Fibroblast of lung (primary cell): Measurements from ENCODE around the gene BMPR1B. TPM values are rescaled to one million over a fixed set of nuclear protein-coding genes. Genes with fewer than 3 reads are reported as not detected.

Experiments used
- DNase-seq, 2 donors: peaks; one replicate each; pipeline versions ENCODE4 v3.0.0 to v3.0.0-alpha.2; 2010; ENCODE audit warnings: low read depth in 2 of 2
- H2AFZ ChIP-seq: 2 replicates; pipeline ENCODE4 v1.5.1; 2012; ENCODE audit warnings: low read length, control low read depth, inconsistent platforms
- H3K27ac ChIP-seq: 2 replicates; pipeline ENCODE4 v1.5.1; 2011; ENCODE audit warnings: low read length, control low read depth; ENCODE audit not compliant: insufficient read depth
- H3K27me3 ChIP-seq: 2 replicates; pipeline ENCODE4 v1.5.1; 2011; ENCODE audit warnings: mild to moderate bottlenecking, low read length; ENCODE audit not compliant: control insufficient read depth, insufficient read depth
- H3K36me3 ChIP-seq: 2 replicates; pipeline ENCODE4 v1.5.1; 2011; ENCODE audit warnings: low read length; ENCODE audit not compliant: control insufficient read depth, insufficient read depth
- H3K4me1 ChIP-seq: 2 replicates; pipeline ENCODE4 v1.5.1; 2011; ENCODE audit warnings: low read length; ENCODE audit not compliant: control insufficient read depth, insufficient read depth; ENCODE audit errors: extremely low read depth
- H3K4me2 ChIP-seq: 2 replicates; pipeline ENCODE4 v1.5.1; 2011; ENCODE audit warnings: low read length, control low read depth; ENCODE audit not compliant: insufficient read depth; ENCODE audit errors: extremely low read depth
- H3K4me3 ChIP-seq, 4 experiments: fragments of 200-600 bp in 1 of 4; sonication (generic) in 1 of 4; replicated peaks in 1 of 4; 2 replicates each; pipeline ENCODE4 v1.5.1; 2011 to 2016; ENCODE audit warnings: low read length in 4 of 4, low read depth in 3 of 4, mild to moderate bottlenecking in 3 of 4, control low read depth in 2 of 4, inconsistent platforms in 1 of 4, mixed read lengths in 1 of 4; ENCODE audit not compliant: insufficient read depth in 1 of 4; ENCODE audit errors: control extremely low read depth in 1 of 4
- H3K79me2 ChIP-seq: 2 replicates; pipeline ENCODE4 v1.5.1; 2012; ENCODE audit warnings: mild to moderate bottlenecking, low read length, inconsistent platforms; ENCODE audit not compliant: control insufficient read depth, insufficient read depth
- H3K9ac ChIP-seq: 2 replicates; pipeline ENCODE4 v1.5.1; 2011; ENCODE audit warnings: mild to moderate bottlenecking, low read length, control low read depth; ENCODE audit not compliant: insufficient read depth
- H3K9me3 ChIP-seq: 2 replicates; pipeline ENCODE4 v1.5.1; 2012; ENCODE audit warnings: low read depth, low read length; ENCODE audit not compliant: control insufficient read depth, insufficient read depth
- H4K20me1 ChIP-seq: 2 replicates; pipeline ENCODE4 v1.5.1; 2011; ENCODE audit warnings: low read length; ENCODE audit not compliant: control insufficient read depth, insufficient read depth; ENCODE audit errors: extremely low read depth
- EZH2 ChIP-seq: IDR thresholded peaks from 2 replicates; pipeline ENCODE4 v1.5.1; 2012; ENCODE audit warnings: low read length, control low read depth, mild to moderate bottlenecking; ENCODE audit errors: missing control alignments
- polyA plus RNA-seq, 2 donors: library from polyadenylated mRNA; depleted of rRNA in 1 of 2; stranded (reverse) in 1 of 2; unstranded in 1 of 2; fragments of >200 nt; gene quantifications; 2 replicates each; pipeline ENCODE4 v1.2.1, GENCODE V29; 2011 to 2012; ENCODE audit warnings: missing spikeins in 1 of 2
- total RNA-seq: library from RNA; depleted of rRNA; stranded (reverse); fragments of >200 nt; gene quantifications from 2 replicates; pipeline ENCODE4 v1.2.1, GENCODE V29; 2014
- TF ChIP-seq, protein P1 (sequence below), 2 donors: IDR thresholded peaks in 1 of 2; conservative IDR thresholded peaks in 1 of 2; 1 replicate in 1 of 2; 2 replicates in 1 of 2; pipeline ENCODE4 v1.5.1; 2011 to 2012; ENCODE audit warnings: low read length in 2 of 2, control low read depth in 1 of 2, inconsistent platforms in 1 of 2, low read depth in 1 of 2, mild to moderate bottlenecking in 1 of 2

BMPR1B gene
- total and polyA plus RNA-seq, 2 donors (not counting 1 experiment from before 2014, with no cell fraction given): 0.17 to 0.45 TPM

DNA sequence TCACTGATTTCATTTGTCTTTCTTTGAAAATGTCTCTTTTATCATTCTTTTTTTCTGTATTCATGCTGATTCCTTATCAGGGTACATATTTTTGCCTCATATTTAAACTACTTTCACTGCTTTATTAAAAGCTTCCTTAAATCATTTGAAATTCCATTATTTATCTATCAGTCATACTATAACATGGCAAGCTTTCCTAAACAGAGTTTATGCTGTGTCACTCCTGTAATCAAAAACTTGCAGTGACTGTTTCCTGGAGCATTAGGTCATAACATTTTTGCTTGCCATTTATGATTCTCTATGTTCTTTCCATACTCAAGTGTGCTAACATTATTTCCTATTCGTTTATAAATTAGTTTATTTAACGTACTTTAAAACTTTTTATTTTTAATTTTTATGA lies 203.7 kb downstream of the BMPR1B start:
- TF ChIP-seq, protein P1, sequence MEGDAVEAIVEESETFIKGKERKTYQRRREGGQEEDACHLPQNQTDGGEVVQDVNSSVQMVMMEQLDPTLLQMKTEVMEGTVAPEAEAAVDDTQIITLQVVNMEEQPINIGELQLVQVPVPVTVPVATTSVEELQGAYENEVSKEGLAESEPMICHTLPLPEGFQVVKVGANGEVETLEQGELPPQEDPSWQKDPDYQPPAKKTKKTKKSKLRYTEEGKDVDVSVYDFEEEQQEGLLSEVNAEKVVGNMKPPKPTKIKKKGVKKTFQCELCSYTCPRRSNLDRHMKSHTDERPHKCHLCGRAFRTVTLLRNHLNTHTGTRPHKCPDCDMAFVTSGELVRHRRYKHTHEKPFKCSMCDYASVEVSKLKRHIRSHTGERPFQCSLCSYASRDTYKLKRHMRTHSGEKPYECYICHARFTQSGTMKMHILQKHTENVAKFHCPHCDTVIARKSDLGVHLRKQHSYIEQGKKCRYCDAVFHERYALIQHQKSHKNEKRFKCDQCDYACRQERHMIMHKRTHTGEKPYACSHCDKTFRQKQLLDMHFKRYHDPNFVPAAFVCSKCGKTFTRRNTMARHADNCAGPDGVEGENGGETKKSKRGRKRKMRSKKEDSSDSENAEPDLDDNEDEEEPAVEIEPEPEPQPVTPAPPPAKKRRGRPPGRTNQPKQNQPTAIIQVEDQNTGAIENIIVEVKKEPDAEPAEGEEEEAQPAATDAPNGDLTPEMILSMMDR (conservative IDR thresholded peaks at IDR 0.05 in 1 of 2, IDR thresholded peaks at IDR 0.05 in 1 of 2; ENCODE audit: low read depth in 1 of 2, low read length in 2 of 2): no peak
- TF ChIP-seq EZH2: no peak
- Histone ChIP-seq H3K4me3 (no peak overlapping the region), H3K27ac (no peak overlapping the region), H3K36me3 (no peaks in the 10 kb centered on the region), H3K27me3 (no peaks in the 10 kb centered on the region), H3K9ac (no peak overlapping the region), H3K9me3 (no peaks in the 10 kb centered on the region), H4K20me1 (no peaks in the 10 kb centered on the region), H3K4me2 (no peak overlapping the region), H3K4me1 (no peaks in the 10 kb centered on the region), H2AFZ (no peak overlapping the region), H3K79me2 (no peaks in the 10 kb centered on the region)
- DNase-seq: peak in 1 of 2 donors; percentile 8

DNA sequence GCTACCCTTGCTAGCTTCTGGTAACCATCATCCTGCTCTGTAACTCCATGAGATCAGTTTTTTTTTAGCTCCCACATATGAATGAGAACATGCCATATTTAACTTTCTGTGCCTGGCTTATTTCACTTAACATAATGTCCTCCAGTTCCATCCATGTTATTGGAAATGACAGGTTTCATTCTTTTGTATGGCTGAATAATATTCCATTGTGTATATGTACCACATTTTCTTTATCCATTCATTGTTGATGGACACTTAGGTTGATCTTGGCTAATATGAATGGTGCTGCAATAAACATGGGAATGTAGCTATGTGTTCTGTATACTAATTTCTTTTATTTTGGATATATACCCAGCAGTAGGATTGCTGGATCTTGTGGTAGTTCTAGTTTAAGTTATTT lies 204.7 kb downstream of the BMPR1B start:
- TF ChIP-seq, protein P1 (conservative IDR thresholded peaks at IDR 0.05 in 1 of 2, IDR thresholded peaks at IDR 0.05 in 1 of 2; ENCODE audit: low read depth in 1 of 2, low read length in 2 of 2): no peak
- no peak for TF ChIP-seq EZH2
- Histone ChIP-seq H3K4me3 (no peak overlapping the region), H3K4me1 (no peaks in the 10 kb centered on the region), H4K20me1 (no peaks in the 10 kb centered on the region), H3K27ac (no peak overlapping the region), H3K27me3 (no peaks in the 10 kb centered on the region), H3K79me2 (no peaks in the 10 kb centered on the region), H3K4me2 (no peak overlapping the region), H3K9ac (no peak overlapping the region), H3K9me3 (no peaks in the 10 kb centered on the region), H3K36me3 (no peaks in the 10 kb centered on the region), H2AFZ (no peak overlapping the region)
- DNase-seq: no peak

DNA sequence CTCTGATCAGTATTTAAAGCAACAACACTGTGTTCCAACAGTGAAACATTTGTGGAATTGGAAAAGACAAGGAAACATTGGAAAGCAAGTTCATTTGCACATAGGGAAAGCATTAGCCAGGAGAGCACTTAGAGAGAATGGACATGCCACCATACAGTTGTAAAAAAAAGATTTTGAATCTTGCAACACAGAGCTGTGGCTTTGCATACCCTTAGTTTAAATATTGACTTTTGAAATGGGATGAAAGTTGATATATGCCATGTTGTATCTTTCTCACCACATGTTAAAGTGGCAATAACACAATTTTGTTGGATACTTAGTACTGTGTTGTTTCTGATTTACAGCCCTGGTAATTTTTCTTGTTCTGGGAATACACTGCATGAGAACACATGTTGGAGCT lies 208.1 kb downstream of the BMPR1B start:
- Histone ChIP-seq H2AFZ (no peak overlapping the region), H4K20me1 (no peaks in the 10 kb centered on the region), H3K4me3 (no peak overlapping the region), H3K27me3 (no peaks in the 10 kb centered on the region), H3K4me2 (no peak overlapping the region), H3K27ac (no peak overlapping the region), H3K9me3 (no peaks in the 10 kb centered on the region), H3K36me3 (no peaks in the 10 kb centered on the region), H3K4me1 (no peaks in the 10 kb centered on the region), H3K79me2 (no peaks in the 10 kb centered on the region), H3K9ac (no peak overlapping the region)
- no peak for TF ChIP-seq EZH2
- TF ChIP-seq, protein P1 (conservative IDR thresholded peaks at IDR 0.05 in 1 of 2, IDR thresholded peaks at IDR 0.05 in 1 of 2; ENCODE audit: low read depth in 1 of 2, low read length in 2 of 2): no peak
- DNase-seq: no peak
